Fibroblast of the aortic adventitia (primary cell): ENCODE results near the gene MYL6B. TPM values are rescaled to one million over a fixed set of nuclear protein-coding genes. Genes with fewer than 3 reads are reported as not detected.

ENCODE experiments used
- DNase-seq: peaks from one replicate; pipeline ENCODE4 v3.0.0-alpha.2; 2010; ENCODE audit warnings: low read depth
- H3K4me3 ChIP-seq: 2 replicates; pipeline ENCODE4 v1.5.1; 2011; ENCODE audit warnings: low read depth, mild to moderate bottlenecking, control low read depth, low read length, moderate library complexity
- total RNA-seq: library from RNA; depleted of rRNA; stranded (reverse); fragments of >200 nt; gene quantifications from 2 replicates; pipeline ENCODE4 v1.2.3, GENCODE V29; 2012; ENCODE audit warnings: low replicate concordance
- TF ChIP-seq, protein P1 (sequence below): IDR thresholded peaks from 2 replicates; pipeline ENCODE4 v1.5.1; 2011; ENCODE audit warnings: mild to moderate bottlenecking, low read length, control low read depth, inconsistent platforms; ENCODE audit not compliant: insufficient read depth

MYL6B gene
- total RNA-seq, 1 donor, result 74.2 TPM

GRCh38 chr12:56124133-56124532 is 28.3 kb upstream of the MYL6B start:
- TF ChIP-seq, protein P1, sequence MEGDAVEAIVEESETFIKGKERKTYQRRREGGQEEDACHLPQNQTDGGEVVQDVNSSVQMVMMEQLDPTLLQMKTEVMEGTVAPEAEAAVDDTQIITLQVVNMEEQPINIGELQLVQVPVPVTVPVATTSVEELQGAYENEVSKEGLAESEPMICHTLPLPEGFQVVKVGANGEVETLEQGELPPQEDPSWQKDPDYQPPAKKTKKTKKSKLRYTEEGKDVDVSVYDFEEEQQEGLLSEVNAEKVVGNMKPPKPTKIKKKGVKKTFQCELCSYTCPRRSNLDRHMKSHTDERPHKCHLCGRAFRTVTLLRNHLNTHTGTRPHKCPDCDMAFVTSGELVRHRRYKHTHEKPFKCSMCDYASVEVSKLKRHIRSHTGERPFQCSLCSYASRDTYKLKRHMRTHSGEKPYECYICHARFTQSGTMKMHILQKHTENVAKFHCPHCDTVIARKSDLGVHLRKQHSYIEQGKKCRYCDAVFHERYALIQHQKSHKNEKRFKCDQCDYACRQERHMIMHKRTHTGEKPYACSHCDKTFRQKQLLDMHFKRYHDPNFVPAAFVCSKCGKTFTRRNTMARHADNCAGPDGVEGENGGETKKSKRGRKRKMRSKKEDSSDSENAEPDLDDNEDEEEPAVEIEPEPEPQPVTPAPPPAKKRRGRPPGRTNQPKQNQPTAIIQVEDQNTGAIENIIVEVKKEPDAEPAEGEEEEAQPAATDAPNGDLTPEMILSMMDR, result no peak
- no peak for DNase-seq
- no peak overlapping the region for H3K4me3 ChIP-seq

- H3K4me3 ChIP-seq, result peak overlapping the region; percentile 64
- DNase-seq, result no peak
- TF ChIP-seq, protein P1, result no peak
Measured at GRCh38 chr12:56126732-56127239, 25.6 kb upstream of the MYL6B start.

GRCh38 chr12:56127485-56127887 is 24.9 kb upstream of the MYL6B start:
- TF ChIP-seq, protein P1, result no peak

GRCh38 chr12:56127888-56128669 is 24.3 kb upstream of the MYL6B start, which contains the start of gene ESYT1:
Gene ESYT1, plus strand, starts transcription at chr12:56128267. Its CDS starts 53 bp downstream, at chr12:56128320.
- peak; percentile 100 for DNase-seq
- H3K4me3 ChIP-seq, result peak within 1 kb of the TSS; percentile 96
- TF ChIP-seq, protein P1, result no peak

More at GRCh38 chr12:56127485-56127887, 24.9 kb upstream of the MYL6B start:
- H3K4me3 ChIP-seq, result peak overlapping the region; percentile 64
- DNase-seq, result no peak

DNA sequence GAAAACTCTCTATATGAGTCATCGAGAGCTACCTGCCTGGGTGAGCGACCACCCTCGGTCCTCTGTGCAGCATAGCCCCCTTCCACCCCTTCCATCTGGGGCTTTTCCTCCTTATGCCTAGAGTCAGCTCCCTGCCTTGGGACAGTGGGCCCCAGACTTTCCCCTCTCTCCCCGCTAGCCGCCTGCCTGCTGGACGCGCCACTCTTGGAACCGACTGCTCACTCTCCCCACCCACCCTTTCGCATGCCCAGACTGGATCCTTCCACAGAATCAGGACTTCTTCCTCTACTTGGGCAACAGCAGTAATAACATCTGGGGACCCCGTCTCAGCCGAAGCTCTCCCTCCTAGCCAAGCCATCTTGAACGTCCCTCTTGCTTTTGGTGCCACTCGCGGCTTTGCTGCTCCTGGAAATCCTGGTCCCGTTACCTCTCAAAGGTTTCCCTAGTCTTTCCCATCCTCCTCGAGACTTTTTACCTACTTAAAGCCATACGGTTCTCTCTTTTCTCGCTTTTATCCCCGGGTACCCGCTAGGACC is 23.6 kb upstream of the MYL6B start:
- TF ChIP-seq, protein P1, result no peak
- H3K4me3 ChIP-seq, result peak overlapping the region; percentile 96
- DNase-seq, result peak; percentile 31

- DNase-seq, result peak; percentile 35
- TF ChIP-seq, protein P1, result no peak
- peak overlapping the region; percentile 96 for H3K4me3 ChIP-seq
Measured at GRCh38 chr12:56129206-56129941, 23.0 kb upstream of the MYL6B start.
